ENCODE results near the gene LMAN1L.

LMAN1L gene

GRCh38 chr15:74838137-74838516, 25.5 kb downstream of the LMAN1L start:
- no peak overlapping the region for H3K27ac ChIP-seq (ENCODE audit: low read length, poor library complexity, severe bottlenecking)
- no peak overlapping the region for H2BK15ac ChIP-seq (ENCODE audit: low read depth, poor library complexity, severe bottlenecking)
- H2AK5ac ChIP-seq (ENCODE audit: low read length, severe bottlenecking) = no peak overlapping the region
- 97% methylated on average over 10 of the region's 10 CpGs for WGBS
- H3K18ac ChIP-seq (ENCODE audit: low read depth in 1 of 2, low read length in 2 of 2) = no peak overlapping the region
- H3K36me3 ChIP-seq (ENCODE audit: control insufficient read depth in 1 of 2, insufficient read depth in 2 of 2, low read depth in 1 of 2, low read length in 2 of 2) = peaks cover 41 to 43% of the 10 kb centered on the region in 2 experiments
- H3K4me2 ChIP-seq (ENCODE audit: low read length, poor library complexity, severe bottlenecking) = no peak overlapping the region
- H3K9ac ChIP-seq (ENCODE audit: low read length) = no peak overlapping the region
- H3K79me1 ChIP-seq (replicated peaks; ENCODE audit: low read length, poor library complexity, severe bottlenecking) = peaks cover 8% of the 10 kb centered on the region
- no peak overlapping the region for H2BK12ac ChIP-seq (ENCODE audit: low read length in 2 of 2)
- H3K27me3 ChIP-seq (ENCODE audit: control insufficient read depth in 1 of 2, insufficient read depth in 1 of 2, low read length in 2 of 2) = peaks cover 0 to 3% of the 10 kb centered on the region in 2 experiments
- no peak overlapping the region for H4K8ac ChIP-seq (ENCODE audit: low read length)
- H3K23ac ChIP-seq (ENCODE audit: low read length in 2 of 2) = no peak overlapping the region
- no peak overlapping the region for H4K91ac ChIP-seq (ENCODE audit: low read length)
- H3K4me3 ChIP-seq (ENCODE audit: insufficient read depth in 1 of 2, low read depth in 1 of 2, low read length in 2 of 2) = peak overlapping the region in 1 of 2 experiments; percentile 18
- no peaks in the 10 kb centered on the region for H3K9me3 ChIP-seq (ENCODE audit: control insufficient read depth, low read length)
- no peak overlapping the region for H3K14ac ChIP-seq (ENCODE audit: low read length in 2 of 2)
- no peak for DNase-seq
- peak overlapping the region in 1 of 2 experiments; percentile 9 for H3K4ac ChIP-seq (ENCODE audit: low read depth in 1 of 2, low read length in 2 of 2)
- peaks cover 7% of the 10 kb centered on the region for H3K4me1 ChIP-seq (ENCODE audit: control insufficient read depth, insufficient read depth, low read depth, low read length)
- no peak overlapping the region for H2BK120ac ChIP-seq (ENCODE audit: low read depth, low read length)
- H2AFZ ChIP-seq (ENCODE audit: low read depth, low read length) = no peak overlapping the region
- no peak overlapping the region for H2BK5ac ChIP-seq (ENCODE audit: low read depth, low read length, poor library complexity, severe bottlenecking)

DNA sequence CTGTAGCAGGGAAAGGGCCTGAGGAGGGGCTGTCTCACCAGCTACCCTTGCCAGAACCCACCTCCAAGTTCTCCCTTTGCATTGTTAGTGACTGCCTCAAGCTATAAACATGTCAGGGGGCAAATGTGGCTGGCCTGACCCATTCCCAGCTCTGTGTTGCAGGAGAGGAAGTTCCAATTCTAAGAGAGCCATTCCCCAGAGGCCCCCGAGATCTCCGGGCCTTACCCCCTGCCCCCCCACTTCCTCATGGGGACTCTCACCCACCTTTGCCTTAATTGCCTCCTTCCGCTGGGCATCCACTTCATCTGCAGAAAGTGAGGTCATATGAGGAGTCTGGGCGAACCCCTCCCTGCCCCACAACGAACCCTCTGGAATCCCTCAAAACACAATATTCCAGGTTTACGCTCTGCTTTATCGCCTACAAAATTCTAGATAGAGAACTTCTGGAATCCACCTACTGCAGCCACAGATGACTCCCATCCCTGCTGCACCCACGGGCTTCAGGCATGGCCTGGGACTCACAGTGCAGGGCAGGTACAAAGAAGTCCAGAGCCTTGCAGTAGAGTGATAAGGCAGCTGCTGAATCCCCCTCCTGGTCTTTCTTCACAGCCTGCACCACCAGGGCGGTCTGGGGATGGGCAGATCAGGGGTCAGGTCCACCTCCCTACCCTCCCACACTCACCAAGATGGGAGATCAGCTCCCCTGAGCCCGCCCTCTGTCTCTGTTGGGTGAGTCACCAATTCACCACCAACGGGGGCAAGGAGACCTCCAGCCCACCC, 26.3 kb downstream of the LMAN1L start:
- H3K4me2 ChIP-seq (ENCODE audit: low read length, poor library complexity, severe bottlenecking) = no peak overlapping the region
- WGBS = 91% methylated on average over 11 of the region's 11 CpGs

GRCh38 chr15:74839526-74840395, 27.1 kb downstream of the LMAN1L start:
- Histone ChIP-seq H3K23ac (ENCODE audit: low read length in 2 of 2) (no peak overlapping the region), H2BK15ac (ENCODE audit: low read depth, poor library complexity, severe bottlenecking) (no peak overlapping the region), H3K79me1 (replicated peaks; ENCODE audit: low read length, poor library complexity, severe bottlenecking) (peaks cover 8% of the 10 kb centered on the region), H2AFZ (ENCODE audit: low read depth, low read length) (no peak overlapping the region), H3K27ac (ENCODE audit: low read length, poor library complexity, severe bottlenecking) (no peak overlapping the region), H3K4me2 (ENCODE audit: low read length, poor library complexity, severe bottlenecking) (no peak overlapping the region), H3K36me3 (ENCODE audit: control insufficient read depth in 1 of 2, insufficient read depth in 2 of 2, low read depth in 1 of 2, low read length in 2 of 2) (peaks cover 46 to 53% of the 10 kb centered on the region in 2 experiments), H3K9ac (ENCODE audit: low read length) (no peak overlapping the region), H3K4me1 (ENCODE audit: control insufficient read depth, insufficient read depth, low read depth, low read length) (peaks cover 11% of the 10 kb centered on the region), H3K14ac (ENCODE audit: low read length in 2 of 2) (no peak overlapping the region), H3K9me3 (ENCODE audit: control insufficient read depth, low read length) (no peaks in the 10 kb centered on the region), H2BK12ac (ENCODE audit: low read length in 2 of 2) (no peak overlapping the region), H2BK120ac (ENCODE audit: low read depth, low read length) (no peak overlapping the region), H2AK5ac (ENCODE audit: low read length, severe bottlenecking) (no peak overlapping the region), H4K91ac (ENCODE audit: low read length) (no peak overlapping the region), H2BK5ac (ENCODE audit: low read depth, low read length, poor library complexity, severe bottlenecking) (no peak overlapping the region), H3K4ac (ENCODE audit: low read depth in 1 of 2, low read length in 2 of 2) (no peak overlapping the region), H3K27me3 (ENCODE audit: control insufficient read depth in 1 of 2, insufficient read depth in 1 of 2, low read length in 2 of 2) (no peaks in the 10 kb centered on the region), H4K8ac (ENCODE audit: low read length) (no peak overlapping the region), H3K18ac (ENCODE audit: low read depth in 1 of 2, low read length in 2 of 2) (no peak overlapping the region), H3K4me3 (ENCODE audit: insufficient read depth in 1 of 2, low read depth in 1 of 2, low read length in 2 of 2) (no peak overlapping the region)
- 87% methylated on average over 30 of the region's 31 CpGs for WGBS
- no peak for DNase-seq

More for the DNA sequence above, 26.3 kb downstream of the LMAN1L start:
- no peak overlapping the region for H2AFZ ChIP-seq (ENCODE audit: low read depth, low read length)
- H3K23ac ChIP-seq (ENCODE audit: low read length in 2 of 2) = no peak overlapping the region
- DNase-seq = no peak
- no peak overlapping the region for H3K4me3 ChIP-seq (ENCODE audit: insufficient read depth in 1 of 2, low read depth in 1 of 2, low read length in 2 of 2)
- no peaks in the 10 kb centered on the region for H3K9me3 ChIP-seq (ENCODE audit: control insufficient read depth, low read length)
- no peaks in the 10 kb centered on the region for H3K27me3 ChIP-seq (ENCODE audit: control insufficient read depth in 1 of 2, insufficient read depth in 1 of 2, low read length in 2 of 2)
- no peak overlapping the region for H2BK120ac ChIP-seq (ENCODE audit: low read depth, low read length)
- H2AK5ac ChIP-seq (ENCODE audit: low read length, severe bottlenecking) = no peak overlapping the region
- H2BK15ac ChIP-seq (ENCODE audit: low read depth, poor library complexity, severe bottlenecking) = no peak overlapping the region
- H3K9ac ChIP-seq (ENCODE audit: low read length) = no peak overlapping the region
- H3K14ac ChIP-seq (ENCODE audit: low read length in 2 of 2) = no peak overlapping the region
- H4K8ac ChIP-seq (ENCODE audit: low read length) = no peak overlapping the region
- H3K79me1 ChIP-seq (replicated peaks; ENCODE audit: low read length, poor library complexity, severe bottlenecking) = peaks cover 8% of the 10 kb centered on the region
- no peak overlapping the region for H3K18ac ChIP-seq (ENCODE audit: low read depth in 1 of 2, low read length in 2 of 2)
- H2BK12ac ChIP-seq (ENCODE audit: low read length in 2 of 2) = no peak overlapping the region
- peaks cover 11% of the 10 kb centered on the region for H3K4me1 ChIP-seq (ENCODE audit: control insufficient read depth, insufficient read depth, low read depth, low read length)
- no peak overlapping the region for H3K4ac ChIP-seq (ENCODE audit: low read depth in 1 of 2, low read length in 2 of 2)
- H3K27ac ChIP-seq (ENCODE audit: low read length, poor library complexity, severe bottlenecking) = no peak overlapping the region
- H2BK5ac ChIP-seq (ENCODE audit: low read depth, low read length, poor library complexity, severe bottlenecking) = no peak overlapping the region
- no peak overlapping the region for H4K91ac ChIP-seq (ENCODE audit: low read length)
- peaks cover 41 to 45% of the 10 kb centered on the region in 2 experiments for H3K36me3 ChIP-seq (ENCODE audit: control insufficient read depth in 1 of 2, insufficient read depth in 2 of 2, low read depth in 1 of 2, low read length in 2 of 2)

All from mesenchymal stem cell (in vitro differentiated cells and primary cell).